Measurements from ENCODE around the gene KDM4B.

Gene KDM4B

GRCh38 chr19:5165697-5166019 is 196.7 kb downstream of the KDM4B start:
- no peak overlapping the region for H3K4me3 ChIP-seq (ENCODE audit: low read length)
- TF ChIP-seq ZNF274 (IDR thresholded peaks at IDR 0.05; ENCODE audit: low read depth, low read length), result no peak

- H3K4me3 ChIP-seq (ENCODE audit: low read length), result no peak overlapping the region
- TF ChIP-seq ZNF274 (IDR thresholded peaks at IDR 0.05; ENCODE audit: low read depth, low read length), result no peak
Measured at GRCh38 chr19:5166262-5166661, 197.3 kb downstream of the KDM4B start.

- no peak for TF ChIP-seq ZNF274 (IDR thresholded peaks at IDR 0.05; ENCODE audit: low read depth, low read length)
- H3K4me3 ChIP-seq (ENCODE audit: low read length), result no peak overlapping the region
Measured at GRCh38 chr19:5170329-5170745, 201.4 kb downstream of the KDM4B start.

DNA sequence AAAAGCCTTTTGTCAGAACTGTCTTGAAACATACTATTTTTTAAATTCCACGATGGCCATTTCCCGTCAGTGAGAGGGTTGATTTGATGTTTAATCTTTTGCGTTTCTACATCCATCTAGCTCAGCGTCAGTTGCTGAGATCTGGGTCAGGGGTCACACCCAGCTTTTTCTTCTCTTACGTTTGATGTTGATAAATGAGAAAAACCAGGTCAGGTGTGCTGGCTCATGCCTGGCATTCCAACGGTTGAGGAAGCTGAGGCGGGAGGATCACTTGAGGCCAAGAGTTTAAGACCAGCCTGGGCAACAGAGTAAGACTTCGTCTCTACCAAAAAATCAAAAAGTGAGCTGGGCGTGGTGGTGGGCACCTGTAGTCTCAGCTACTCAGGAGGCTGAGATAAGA is 202.8 kb downstream of the KDM4B start:
- no peak for TF ChIP-seq ZNF274 (IDR thresholded peaks at IDR 0.05; ENCODE audit: low read depth, low read length)
- H3K4me3 ChIP-seq (ENCODE audit: low read length), result no peak overlapping the region

DNA sequence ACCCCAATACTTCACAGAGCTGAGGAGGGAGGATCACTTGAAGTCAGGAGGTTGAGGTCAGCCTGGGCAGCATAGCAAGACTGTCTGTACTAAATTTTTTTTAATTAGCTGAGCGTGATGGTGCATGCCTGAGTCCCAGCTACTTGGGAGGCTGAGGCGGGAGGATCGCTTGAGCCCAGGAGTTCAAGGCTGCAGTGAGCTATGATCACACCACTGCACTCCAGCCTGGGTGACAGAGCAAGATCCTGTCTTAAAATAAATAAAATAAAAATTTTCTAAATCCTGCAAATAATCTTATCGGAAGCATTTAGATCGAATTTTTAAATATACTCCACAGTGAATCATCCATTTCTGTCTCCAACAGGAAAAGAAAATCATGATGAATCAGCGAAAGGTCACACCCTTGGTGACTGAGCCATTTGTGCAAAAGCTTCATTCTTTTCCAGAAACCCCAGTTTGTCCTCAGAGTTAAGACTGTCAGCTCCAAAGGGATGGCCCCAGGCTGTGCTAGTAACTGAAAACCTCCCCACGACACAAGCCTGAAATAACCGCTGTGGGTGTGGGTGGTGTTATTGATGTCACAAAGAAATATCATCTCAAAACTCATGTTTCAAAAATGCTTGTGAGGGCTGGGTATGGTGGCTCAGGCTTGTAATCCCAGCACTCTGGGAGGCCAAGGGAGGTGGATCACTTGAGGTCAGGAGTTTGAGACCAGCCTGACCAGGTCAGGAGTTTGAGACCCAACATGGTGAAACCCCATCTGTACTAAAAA is 204.1 kb downstream of the KDM4B start:
- TF ChIP-seq ZNF274 (IDR thresholded peaks at IDR 0.05; ENCODE audit: low read depth, low read length), result no peak
- no peak overlapping the region for H3K4me3 ChIP-seq (ENCODE audit: low read length)

- TF ChIP-seq ZNF274 (IDR thresholded peaks at IDR 0.05; ENCODE audit: low read depth, low read length), result no peak
- H3K4me3 ChIP-seq (ENCODE audit: low read length), result no peak overlapping the region
Measured at GRCh38 chr19:5173993-5174392, 205.1 kb downstream of the KDM4B start.

- no peak for TF ChIP-seq ZNF274 (IDR thresholded peaks at IDR 0.05; ENCODE audit: low read depth, low read length)
- no peak overlapping the region for H3K4me3 ChIP-seq (ENCODE audit: low read length)
Measured at GRCh38 chr19:5177745-5178450, 209.0 kb downstream of the KDM4B start.

GRCh38 chr19:5178841-5179240 is 209.9 kb downstream of the KDM4B start:
- no peak for TF ChIP-seq ZNF274 (IDR thresholded peaks at IDR 0.05; ENCODE audit: low read depth, low read length)
- no peak overlapping the region for H3K4me3 ChIP-seq (ENCODE audit: low read length)

GRCh38 chr19:5179256-5179655 is 210.3 kb downstream of the KDM4B start:
- H3K4me3 ChIP-seq (ENCODE audit: low read length), result no peak overlapping the region
- no peak for TF ChIP-seq ZNF274 (IDR thresholded peaks at IDR 0.05; ENCODE audit: low read depth, low read length)

DNA sequence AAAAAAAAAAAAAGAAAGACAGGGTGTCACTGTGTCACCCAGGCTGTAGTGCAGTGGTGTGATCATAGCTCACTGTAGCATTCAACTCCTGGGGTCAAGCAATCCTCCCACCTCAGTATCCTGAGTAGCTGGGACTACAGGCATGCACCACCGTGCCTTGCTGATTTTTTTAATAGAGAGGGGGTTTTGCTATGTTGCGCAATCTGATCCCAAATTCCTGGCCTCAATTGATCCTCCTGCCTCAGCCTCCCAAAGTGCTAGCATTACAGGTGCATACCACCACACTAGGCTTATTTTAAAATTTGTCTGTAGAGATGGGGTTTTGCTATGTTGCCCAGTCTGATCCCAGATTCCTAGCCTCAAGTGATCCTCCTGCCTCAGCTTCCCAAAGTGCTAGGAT is 212.4 kb downstream of the KDM4B start:
- no peak overlapping the region for H3K4me3 ChIP-seq (ENCODE audit: low read length)
- TF ChIP-seq ZNF274 (IDR thresholded peaks at IDR 0.05; ENCODE audit: low read depth, low read length), result no peak

GRCh38 chr19:5182751-5183150 is 213.8 kb downstream of the KDM4B start:
- no peak overlapping the region for H3K4me3 ChIP-seq (ENCODE audit: low read length)
- TF ChIP-seq ZNF274 (IDR thresholded peaks at IDR 0.05; ENCODE audit: low read depth, low read length), result no peak

DNA sequence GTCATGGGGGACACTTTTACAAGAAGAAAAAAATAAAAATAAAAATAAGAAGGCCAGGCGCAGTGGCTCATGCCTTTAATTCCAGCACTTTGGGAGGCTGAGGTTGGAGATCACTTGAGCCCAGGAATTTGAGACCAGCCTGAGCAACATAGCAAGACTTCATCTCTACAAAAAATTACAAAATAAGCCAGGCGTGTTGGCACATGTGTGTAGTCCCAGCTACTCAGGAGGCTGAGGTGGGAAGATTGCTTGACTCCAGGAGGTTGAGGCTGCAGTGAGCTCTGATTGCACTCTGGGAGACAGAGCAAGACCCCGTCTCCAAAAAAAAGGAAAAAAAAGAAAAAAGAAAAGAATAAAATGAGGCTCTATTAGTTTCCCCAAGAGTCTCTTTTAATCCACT is 214.7 kb downstream of the KDM4B start:
- H3K4me3 ChIP-seq (ENCODE audit: low read length), result no peak overlapping the region
- no peak for TF ChIP-seq ZNF274 (IDR thresholded peaks at IDR 0.05; ENCODE audit: low read depth, low read length)

DNA sequence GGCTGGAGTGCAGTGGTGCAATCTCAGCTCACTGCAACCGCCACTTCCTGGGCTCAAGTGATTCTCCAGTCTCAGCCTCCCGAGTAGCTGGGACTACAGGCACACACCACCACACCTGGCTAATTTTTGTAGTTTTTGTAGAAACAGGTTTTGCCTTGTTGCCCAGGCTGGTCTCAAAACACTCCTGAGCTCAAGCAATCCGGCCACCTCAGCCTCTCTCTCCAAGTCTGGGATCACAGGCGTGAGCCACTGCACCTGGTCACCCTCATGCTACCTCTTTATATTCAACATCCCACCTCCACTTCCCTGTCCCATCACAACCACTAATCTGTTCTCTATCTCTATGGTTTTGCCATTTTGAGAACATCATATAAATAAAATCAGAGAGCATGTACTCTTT is 216.0 kb downstream of the KDM4B start:
- no peak for TF ChIP-seq ZNF274 (IDR thresholded peaks at IDR 0.05; ENCODE audit: low read depth, low read length)
- H3K4me3 ChIP-seq (ENCODE audit: low read length), result no peak overlapping the region

DNA sequence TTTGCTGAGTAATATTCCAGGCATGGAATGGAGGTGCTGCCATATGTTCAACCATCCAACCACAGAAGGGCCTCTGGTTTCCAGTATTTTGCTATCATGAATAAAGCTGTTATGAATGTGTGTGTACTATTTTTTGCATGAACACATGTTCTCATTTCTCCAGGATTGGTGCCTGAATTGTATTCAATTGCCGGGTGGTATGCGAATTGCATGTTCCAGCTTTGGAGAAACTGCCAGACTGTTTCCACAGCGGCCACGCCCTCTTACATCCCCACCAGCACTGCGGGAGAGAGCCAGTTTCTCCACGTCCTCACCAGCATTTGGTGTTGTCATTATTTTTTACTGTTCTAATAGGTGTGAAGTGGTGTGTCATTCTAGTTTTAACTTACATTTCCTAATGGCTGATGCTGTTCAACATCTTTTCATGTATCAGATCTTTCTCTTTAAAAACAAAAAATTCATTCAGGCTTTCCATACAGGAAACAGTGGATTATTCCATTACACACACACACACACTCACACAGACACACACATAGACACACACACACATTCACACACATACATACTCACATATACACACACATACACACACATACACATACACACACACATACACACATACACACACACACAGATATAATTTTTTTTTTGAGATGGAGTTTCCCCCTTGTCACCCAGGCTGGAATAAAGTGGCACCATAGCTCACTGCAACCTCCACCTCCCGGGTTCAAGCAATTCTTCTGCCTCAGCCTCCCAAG is 217.6 kb downstream of the KDM4B start:
- TF ChIP-seq ZNF274 (IDR thresholded peaks at IDR 0.05; ENCODE audit: low read depth, low read length), result no peak
- no peak overlapping the region for H3K4me3 ChIP-seq (ENCODE audit: low read length)
